ENCODE data around the gene ZMAT5.

ZMAT5 gene

DNA sequence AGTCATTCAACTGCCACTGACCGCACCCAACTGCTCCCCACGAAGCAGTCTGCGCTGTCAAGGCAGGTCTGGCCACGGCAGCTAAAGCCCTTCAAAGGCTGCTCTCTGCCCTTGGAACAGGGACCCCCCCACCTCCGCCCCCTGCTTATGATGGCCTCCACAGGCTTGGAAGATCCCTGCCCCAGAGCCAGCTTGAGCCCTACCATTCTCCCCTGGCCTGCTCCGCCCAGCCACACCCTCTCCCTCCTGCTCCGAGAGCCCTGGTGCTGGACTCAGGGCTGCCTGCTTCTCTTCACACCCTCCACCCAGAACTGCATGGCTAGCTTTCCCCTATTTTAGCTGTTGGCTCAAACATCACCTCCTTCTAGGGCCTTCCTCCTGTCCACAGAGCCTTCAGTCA is 19.0 kb downstream of the ZMAT5 start:
- TF ChIP-seq TEAD4 (IDR thresholded peaks at IDR 0.05) (no peak), FOXM1 (IDR thresholded peaks at IDR 0.05; ENCODE audit: borderline replicate concordance, low read depth) (no peak), YY1 (IDR thresholded peaks at IDR 0.05; ENCODE audit: low read depth) (no peak), RAD21 (IDR thresholded peaks at IDR 0.05; ENCODE audit: low read depth) (no peak), TAF1 (IDR thresholded peaks at IDR 0.05; ENCODE audit: low read depth) (no peak), EP300 (IDR thresholded peaks at IDR 0.05; ENCODE audit: borderline replicate concordance) (no peak), CEBPB (IDR thresholded peaks at IDR 0.05) (no peak), ZBTB7A (IDR thresholded peaks at IDR 0.05; ENCODE audit: low read depth) (no peak), TCF12 (IDR thresholded peaks at IDR 0.05; ENCODE audit: low read depth) (no peak), NFIC (IDR thresholded peaks at IDR 0.05) (no peak), EGR1 (IDR thresholded peaks at IDR 0.05) (no peak), CREB1 (IDR thresholded peaks at IDR 0.05; ENCODE audit: low read depth) (no peak)
- TF ChIP-seq, protein P1, sequence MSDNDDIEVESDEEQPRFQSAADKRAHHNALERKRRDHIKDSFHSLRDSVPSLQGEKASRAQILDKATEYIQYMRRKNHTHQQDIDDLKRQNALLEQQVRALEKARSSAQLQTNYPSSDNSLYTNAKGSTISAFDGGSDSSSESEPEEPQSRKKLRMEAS (IDR thresholded peaks at IDR 0.05), result no peak
- TF ChIP-seq, protein P2, sequence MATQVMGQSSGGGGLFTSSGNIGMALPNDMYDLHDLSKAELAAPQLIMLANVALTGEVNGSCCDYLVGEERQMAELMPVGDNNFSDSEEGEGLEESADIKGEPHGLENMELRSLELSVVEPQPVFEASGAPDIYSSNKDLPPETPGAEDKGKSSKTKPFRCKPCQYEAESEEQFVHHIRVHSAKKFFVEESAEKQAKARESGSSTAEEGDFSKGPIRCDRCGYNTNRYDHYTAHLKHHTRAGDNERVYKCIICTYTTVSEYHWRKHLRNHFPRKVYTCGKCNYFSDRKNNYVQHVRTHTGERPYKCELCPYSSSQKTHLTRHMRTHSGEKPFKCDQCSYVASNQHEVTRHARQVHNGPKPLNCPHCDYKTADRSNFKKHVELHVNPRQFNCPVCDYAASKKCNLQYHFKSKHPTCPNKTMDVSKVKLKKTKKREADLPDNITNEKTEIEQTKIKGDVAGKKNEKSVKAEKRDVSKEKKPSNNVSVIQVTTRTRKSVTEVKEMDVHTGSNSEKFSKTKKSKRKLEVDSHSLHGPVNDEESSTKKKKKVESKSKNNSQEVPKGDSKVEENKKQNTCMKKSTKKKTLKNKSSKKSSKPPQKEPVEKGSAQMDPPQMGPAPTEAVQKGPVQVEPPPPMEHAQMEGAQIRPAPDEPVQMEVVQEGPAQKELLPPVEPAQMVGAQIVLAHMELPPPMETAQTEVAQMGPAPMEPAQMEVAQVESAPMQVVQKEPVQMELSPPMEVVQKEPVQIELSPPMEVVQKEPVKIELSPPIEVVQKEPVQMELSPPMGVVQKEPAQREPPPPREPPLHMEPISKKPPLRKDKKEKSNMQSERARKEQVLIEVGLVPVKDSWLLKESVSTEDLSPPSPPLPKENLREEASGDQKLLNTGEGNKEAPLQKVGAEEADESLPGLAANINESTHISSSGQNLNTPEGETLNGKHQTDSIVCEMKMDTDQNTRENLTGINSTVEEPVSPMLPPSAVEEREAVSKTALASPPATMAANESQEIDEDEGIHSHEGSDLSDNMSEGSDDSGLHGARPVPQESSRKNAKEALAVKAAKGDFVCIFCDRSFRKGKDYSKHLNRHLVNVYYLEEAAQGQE (IDR thresholded peaks at IDR 0.05; ENCODE audit: low read depth), result no peak
- TF ChIP-seq, protein P3, sequence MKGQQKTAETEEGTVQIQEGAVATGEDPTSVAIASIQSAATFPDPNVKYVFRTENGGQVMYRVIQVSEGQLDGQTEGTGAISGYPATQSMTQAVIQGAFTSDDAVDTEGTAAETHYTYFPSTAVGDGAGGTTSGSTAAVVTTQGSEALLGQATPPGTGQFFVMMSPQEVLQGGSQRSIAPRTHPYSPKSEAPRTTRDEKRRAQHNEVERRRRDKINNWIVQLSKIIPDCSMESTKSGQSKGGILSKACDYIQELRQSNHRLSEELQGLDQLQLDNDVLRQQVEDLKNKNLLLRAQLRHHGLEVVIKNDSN (IDR thresholded peaks at IDR 0.05), result no peak

DNA sequence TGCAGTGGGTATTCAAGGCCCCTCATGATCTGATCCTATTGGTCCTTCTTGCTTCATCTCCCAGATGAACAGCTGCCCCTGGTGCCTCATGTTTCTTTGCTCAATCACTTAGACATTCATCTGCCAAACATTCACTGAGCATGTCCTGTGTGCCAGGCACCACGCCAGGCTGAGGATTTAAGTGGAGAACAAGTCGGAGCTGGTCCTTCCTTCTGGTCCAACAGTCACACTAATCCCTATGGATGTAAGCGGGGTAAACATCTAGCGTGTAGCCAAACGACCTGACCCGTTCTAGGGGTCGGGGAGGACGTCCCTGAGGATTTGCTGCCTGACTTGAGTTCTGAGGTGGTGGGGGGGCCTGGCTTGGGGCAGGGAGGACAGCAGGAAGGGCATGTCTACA is 21.9 kb downstream of the ZMAT5 start:
- TF ChIP-seq TEAD4 (IDR thresholded peaks at IDR 0.05), result no peak
- TF ChIP-seq RAD21 (IDR thresholded peaks at IDR 0.05; ENCODE audit: low read depth), result no peak
- TF ChIP-seq TCF12 (IDR thresholded peaks at IDR 0.05; ENCODE audit: low read depth), result no peak
- no peak for TF ChIP-seq CEBPB (IDR thresholded peaks at IDR 0.05)
- TF ChIP-seq ZBTB7A (IDR thresholded peaks at IDR 0.05; ENCODE audit: low read depth), result no peak
- no peak for TF ChIP-seq TAF1 (IDR thresholded peaks at IDR 0.05; ENCODE audit: low read depth)
- TF ChIP-seq, protein P2 (IDR thresholded peaks at IDR 0.05; ENCODE audit: low read depth), result no peak
- TF ChIP-seq EP300 (IDR thresholded peaks at IDR 0.05; ENCODE audit: borderline replicate concordance), result no peak
- TF ChIP-seq, protein P1 (IDR thresholded peaks at IDR 0.05), result no peak
- TF ChIP-seq EGR1 (IDR thresholded peaks at IDR 0.05), result no peak

DNA sequence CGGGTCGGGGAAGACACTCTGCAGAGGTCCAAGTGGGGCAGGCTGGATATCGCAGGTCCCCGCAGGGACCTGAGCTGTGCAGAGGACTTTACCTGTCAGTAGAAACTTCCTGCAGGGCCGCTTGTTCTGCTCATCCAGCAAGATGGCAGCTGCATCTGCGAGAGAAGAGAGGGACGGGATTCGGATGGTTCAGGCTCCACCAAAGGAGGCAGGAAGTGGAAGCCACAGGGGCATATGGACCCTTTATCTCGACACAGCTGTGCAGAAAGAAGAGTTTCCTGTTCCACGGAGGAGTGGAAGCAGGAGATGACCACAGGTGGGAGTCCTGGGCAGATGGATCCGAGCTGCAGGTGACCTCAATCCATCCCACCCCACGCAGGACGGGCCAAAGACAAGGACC is 24.5 kb downstream of the ZMAT5 start:
- TF ChIP-seq CEBPB (IDR thresholded peaks at IDR 0.05), result no peak
- TF ChIP-seq, protein P3 (IDR thresholded peaks at IDR 0.05), result no peak
- no peak for TF ChIP-seq RAD21 (IDR thresholded peaks at IDR 0.05; ENCODE audit: low read depth)
- TF ChIP-seq FOXM1 (IDR thresholded peaks at IDR 0.05; ENCODE audit: borderline replicate concordance, low read depth), result no peak
- TF ChIP-seq CREB1 (IDR thresholded peaks at IDR 0.05; ENCODE audit: low read depth), result no peak
- no peak for TF ChIP-seq EGR1 (IDR thresholded peaks at IDR 0.05)
- no peak for TF ChIP-seq YY1 (IDR thresholded peaks at IDR 0.05; ENCODE audit: low read depth)
- TF ChIP-seq, protein P1 (IDR thresholded peaks at IDR 0.05), result no peak
- TF ChIP-seq TCF12 (IDR thresholded peaks at IDR 0.05; ENCODE audit: low read depth), result no peak
- no peak for TF ChIP-seq TEAD4 (IDR thresholded peaks at IDR 0.05)
- TF ChIP-seq NFIC (IDR thresholded peaks at IDR 0.05), result no peak
- TF ChIP-seq ZBTB7A (IDR thresholded peaks at IDR 0.05; ENCODE audit: low read depth), result no peak
- TF ChIP-seq TAF1 (IDR thresholded peaks at IDR 0.05; ENCODE audit: low read depth), result no peak
- TF ChIP-seq, protein P2 (IDR thresholded peaks at IDR 0.05; ENCODE audit: low read depth), result no peak
- TF ChIP-seq EP300 (IDR thresholded peaks at IDR 0.05; ENCODE audit: borderline replicate concordance), result no peak

DNA sequence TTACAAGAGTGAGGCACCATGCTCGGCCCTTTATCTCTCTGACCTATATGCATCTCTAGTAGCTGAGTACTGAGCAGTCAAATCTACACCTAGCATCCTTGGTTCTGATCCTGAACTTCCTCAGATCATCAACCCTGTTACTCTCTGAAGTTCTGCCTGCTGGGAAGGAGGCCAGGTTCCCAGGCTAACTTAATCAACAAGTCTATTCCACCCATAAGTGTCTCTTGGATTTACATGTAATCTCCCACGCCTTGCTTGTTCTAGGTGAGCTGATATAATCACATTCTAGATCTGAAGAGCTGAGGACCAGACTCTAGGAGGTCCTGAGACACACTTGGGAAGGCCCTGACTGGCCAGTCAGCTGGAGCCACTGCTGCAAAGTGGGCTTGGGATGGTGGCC is 24.9 kb downstream of the ZMAT5 start:
- TF ChIP-seq ZBTB7A (IDR thresholded peaks at IDR 0.05; ENCODE audit: low read depth) (no peak), TAF1 (IDR thresholded peaks at IDR 0.05; ENCODE audit: low read depth) (no peak), NFIC (IDR thresholded peaks at IDR 0.05) (no peak), EGR1 (IDR thresholded peaks at IDR 0.05) (no peak), FOXM1 (IDR thresholded peaks at IDR 0.05; ENCODE audit: borderline replicate concordance, low read depth) (no peak), CEBPB (IDR thresholded peaks at IDR 0.05) (no peak), CREB1 (IDR thresholded peaks at IDR 0.05; ENCODE audit: low read depth) (no peak), TEAD4 (IDR thresholded peaks at IDR 0.05) (no peak), TCF12 (IDR thresholded peaks at IDR 0.05; ENCODE audit: low read depth) (no peak), RAD21 (IDR thresholded peaks at IDR 0.05; ENCODE audit: low read depth) (no peak), YY1 (IDR thresholded peaks at IDR 0.05; ENCODE audit: low read depth) (no peak), EP300 (IDR thresholded peaks at IDR 0.05; ENCODE audit: borderline replicate concordance) (no peak)
- TF ChIP-seq, protein P2 (IDR thresholded peaks at IDR 0.05; ENCODE audit: low read depth), result no peak
- TF ChIP-seq, protein P1 (IDR thresholded peaks at IDR 0.05), result no peak
- TF ChIP-seq, protein P3 (IDR thresholded peaks at IDR 0.05), result no peak
